GM21390 (cell line): ENCODE data around the gene NAPB.
"Not testable (repeated sequence)": the region's sequence is repeated elsewhere in the genome, so short reads cannot be mapped to it uniquely, and the experiment has no call there.

Experiments used
- ATAC-seq: cut with Tn5 transposase; IDR thresholded peaks from one replicate; pipeline ENCODE4 v1.9.1; 2021; ENCODE audit not compliant: unreplicated experiment

The NAPB gene

GRCh38 chr20:23420943-23421931 is at the start of gene NAPB:
TSS of gene NAPB (minus strand) at chr20:23421488. CDS start at chr20:23421402, 86 bp downstream.
- peak; percentile 93 for ATAC-seq

- not testable (repeated sequence) for ATAC-seq
These were observed 45.7 kb upstream of the NAPB start for GRCh38 chr20:23466961-23467360.

DNA sequence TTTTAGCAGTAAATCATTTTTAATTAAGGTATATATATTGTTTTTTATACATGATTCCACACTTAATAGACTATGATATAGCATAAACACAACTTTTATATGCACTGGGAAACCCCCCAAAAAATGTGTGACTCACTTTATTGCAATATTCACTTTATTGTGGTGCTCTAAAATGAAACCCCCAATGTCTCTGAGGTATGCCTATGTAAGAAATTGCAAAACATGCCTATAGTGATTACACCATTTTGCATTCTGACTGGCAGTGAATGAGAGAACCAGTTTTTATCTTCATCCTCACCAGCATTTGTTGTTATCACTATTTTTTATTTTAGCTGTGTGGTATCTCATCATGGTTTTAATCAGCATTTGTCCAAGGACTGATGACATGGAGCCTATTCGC is 39.9 kb upstream of the NAPB start:
- no peak for ATAC-seq

GRCh38 chr20:23459461-23460150 is 38.3 kb upstream of the NAPB start:
- no peak for ATAC-seq

- ATAC-seq = no peak
These were observed 35.6 kb upstream of the NAPB start for GRCh38 chr20:23456873-23457272.

- ATAC-seq = no peak
These were observed 35.1 kb upstream of the NAPB start for GRCh38 chr20:23456409-23456808.

- no peak for ATAC-seq
These were observed 34.4 kb upstream of the NAPB start for GRCh38 chr20:23455639-23456038.

GRCh38 chr20:23454816-23455215 is 33.5 kb upstream of the NAPB start:
- no peak for ATAC-seq

DNA sequence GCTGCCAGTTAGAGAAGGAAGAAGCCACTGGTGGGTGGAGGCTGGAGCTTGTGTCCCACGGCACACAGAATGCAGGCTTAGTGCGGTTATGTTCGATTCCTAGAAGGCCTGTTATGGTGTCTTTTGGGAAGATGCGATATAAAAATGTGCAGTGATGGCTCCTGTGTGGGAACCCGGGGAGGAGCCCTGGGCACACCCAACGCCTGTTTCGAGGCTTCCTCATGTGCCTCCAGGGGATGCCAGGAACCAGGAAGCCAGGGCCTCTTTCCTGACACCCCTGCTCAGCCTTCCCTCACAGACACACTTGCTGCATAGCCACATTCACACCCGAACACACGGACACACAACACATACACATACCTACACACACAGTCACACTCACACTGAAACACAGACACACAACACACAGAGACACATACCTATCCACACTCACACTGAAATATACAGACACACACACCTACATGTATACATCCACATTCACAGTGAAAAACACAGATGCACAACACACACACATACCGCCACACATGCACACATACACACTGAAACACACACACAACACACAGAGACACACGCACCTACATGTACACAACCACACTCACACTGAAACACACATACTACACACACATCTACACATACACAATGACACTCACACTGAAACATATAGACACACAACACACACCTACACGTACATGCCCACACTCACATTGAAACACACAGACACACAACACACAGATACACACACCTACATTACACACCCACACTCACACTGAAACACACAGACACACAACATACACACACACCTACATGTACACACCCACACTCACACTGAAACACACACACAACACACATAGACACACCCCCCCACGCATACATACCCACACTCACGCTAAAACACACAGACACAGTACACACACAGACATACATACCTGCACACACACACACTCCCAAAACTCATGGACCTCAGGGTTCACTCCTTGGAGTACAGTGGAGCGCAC is 32.6 kb upstream of the NAPB start:
- ATAC-seq = no peak

DNA sequence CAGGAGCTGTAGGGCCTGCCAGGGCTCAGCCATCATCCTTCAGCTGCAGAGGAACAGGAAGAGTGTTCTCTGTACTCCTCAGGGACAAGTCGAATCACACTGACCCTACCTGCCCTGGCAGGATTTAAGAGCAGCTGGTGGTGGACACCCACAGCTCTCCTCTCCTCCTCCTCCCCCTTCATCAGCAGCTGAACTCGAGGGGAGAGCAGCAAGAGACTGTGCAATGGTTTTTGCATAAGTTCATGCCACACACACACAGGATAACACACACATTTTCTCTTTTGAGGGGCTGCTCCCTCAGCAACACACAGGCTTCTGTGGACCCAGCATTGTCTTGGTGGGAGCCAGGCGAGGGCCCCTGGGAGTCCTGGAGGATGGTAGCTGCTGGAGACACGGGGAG is 31.5 kb upstream of the NAPB start, which contains the start of gene CST11:
Gene CST11, minus strand, starts transcription at position 101 of the 400 bp plus-strand sequence. Its CDS starts 65 bp downstream, at position 36.
- ATAC-seq = no peak

GRCh38 chr20:23451956-23452487 is 30.7 kb upstream of the NAPB start:
- ATAC-seq = no peak

- no peak for ATAC-seq
These were observed 29.6 kb upstream of the NAPB start for GRCh38 chr20:23450877-23451276.

DNA sequence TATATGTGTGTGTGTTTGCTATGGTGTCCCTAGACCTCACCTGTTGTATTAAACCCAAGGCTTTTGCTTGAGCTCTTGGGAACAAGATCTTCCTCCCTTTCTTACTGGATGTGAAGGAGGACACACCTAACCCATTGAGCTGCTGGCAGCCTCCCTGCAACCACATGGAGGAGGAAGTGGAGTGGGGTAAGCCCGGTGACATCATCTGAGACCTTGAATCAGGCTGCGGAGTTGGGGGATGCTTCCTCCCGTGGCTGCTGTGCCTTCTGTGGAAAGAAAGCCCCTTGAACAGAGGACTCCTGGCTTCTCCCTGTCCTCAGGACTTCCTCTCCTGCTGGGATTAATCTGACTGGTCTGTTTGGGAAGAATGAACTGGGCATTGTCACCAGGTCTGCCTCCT is 28.1 kb upstream of the NAPB start:
- ATAC-seq = no peak

GRCh38 chr20:23448167-23448566 is 26.9 kb upstream of the NAPB start:
- ATAC-seq = no peak

DNA sequence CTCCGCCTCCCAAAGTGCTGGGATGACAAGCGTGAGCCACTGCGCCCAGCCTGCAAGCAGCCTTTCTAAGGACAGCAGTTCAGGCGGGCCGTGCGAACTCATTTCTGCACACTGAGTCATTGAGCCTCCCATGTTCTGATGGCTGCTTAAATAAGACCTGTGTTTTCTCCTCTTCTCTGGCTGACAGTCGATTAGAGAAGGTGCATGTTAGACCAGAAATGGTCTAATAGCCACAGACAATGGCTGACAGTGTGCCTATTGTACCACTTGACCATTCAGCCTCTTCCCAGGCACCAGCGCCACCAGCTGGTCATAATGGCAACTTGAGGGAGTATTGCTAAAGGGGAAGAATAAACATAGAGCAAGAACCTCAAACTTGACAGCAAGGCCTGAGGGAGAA is 25.2 kb upstream of the NAPB start:
- ATAC-seq = no peak

DNA sequence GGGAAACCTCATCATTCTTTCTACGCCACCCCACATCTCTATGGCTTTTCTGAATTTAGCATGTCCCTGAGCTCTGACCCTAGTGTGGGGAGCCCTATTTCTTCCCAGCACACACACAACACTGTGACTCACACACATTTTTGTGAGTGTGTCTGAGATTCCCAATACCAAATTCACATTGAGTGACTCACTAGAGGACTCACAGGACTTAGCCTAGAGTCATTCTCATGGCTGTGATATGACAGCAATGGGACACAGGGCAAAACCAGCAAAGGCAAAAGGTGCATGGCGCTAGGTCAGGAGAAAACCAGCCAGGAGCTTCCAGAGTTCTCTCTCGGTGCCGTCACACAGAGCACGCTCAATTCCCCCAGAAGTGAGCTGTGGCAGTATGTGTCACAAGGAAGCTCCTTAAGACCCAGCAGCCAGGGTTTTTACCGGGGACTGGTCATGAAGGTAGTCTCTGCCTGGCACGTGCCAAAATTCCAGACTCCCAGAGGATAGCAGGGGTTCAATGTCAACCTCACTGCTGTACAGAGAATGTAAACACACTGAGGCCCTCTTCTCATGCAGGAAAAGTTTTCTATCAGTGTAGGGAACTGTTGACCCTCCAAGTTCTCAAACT is 24.4 kb upstream of the NAPB start:
- no peak for ATAC-seq

DNA sequence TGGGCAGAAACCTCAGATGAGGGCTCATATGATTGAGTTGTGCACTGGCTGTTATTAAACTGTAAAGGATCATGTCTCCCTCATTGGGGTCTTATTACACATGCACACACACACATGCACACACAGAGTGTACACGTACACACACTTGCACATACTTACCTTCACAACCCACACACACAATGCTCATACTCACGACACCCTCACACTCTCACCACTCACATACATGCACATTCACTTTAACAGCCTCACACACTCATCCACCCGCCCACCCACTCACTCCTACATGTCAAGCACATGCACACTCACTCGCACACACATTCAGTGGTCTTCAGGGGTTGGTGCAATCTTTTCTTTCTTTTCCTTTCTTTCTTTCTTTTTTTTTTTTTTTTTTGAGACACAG is 23.6 kb upstream of the NAPB start:
- no peak for ATAC-seq

- ATAC-seq = no peak
These were observed 21.1 kb upstream of the NAPB start for GRCh38 chr20:23442436-23442835.

DNA sequence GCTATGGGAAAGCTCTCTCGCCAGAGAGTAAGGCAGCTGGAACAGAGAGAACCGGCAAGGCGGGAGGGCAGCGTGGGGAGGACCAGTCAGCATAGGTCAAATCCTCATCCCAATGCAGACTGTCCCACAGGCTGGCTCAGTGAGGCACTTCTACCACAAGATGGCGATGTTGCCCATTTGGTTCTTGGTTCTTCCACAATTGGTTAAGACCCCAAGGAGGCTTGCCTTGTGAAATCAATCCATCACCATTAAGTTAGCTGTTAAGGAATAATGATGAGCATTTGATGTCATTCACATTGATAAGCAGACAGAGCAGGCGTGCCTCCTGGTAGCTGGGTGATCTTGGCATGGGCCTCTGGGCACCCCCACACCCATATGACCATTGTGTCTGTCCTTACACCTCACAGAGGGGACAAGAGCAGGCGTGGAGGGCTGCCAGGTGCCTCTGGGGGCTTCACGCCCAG is 20.6 kb upstream of the NAPB start:
- no peak for ATAC-seq

GRCh38 chr20:23440004-23440403 is 18.7 kb upstream of the NAPB start:
- ATAC-seq = no peak
